Urinary bladder (tissue), 4 donors: ENCODE data around the gene ERLIN1. TPM values are rescaled to one million over a fixed set of nuclear protein-coding genes. Genes with fewer than 3 reads are reported as not detected.

Experiments used
- DNase-seq: peaks from one replicate; pipeline ENCODE4 v3.0.0-alpha.2; 2015; ENCODE audit errors: extremely low spot score
- H3K27ac ChIP-seq: one replicate; pipeline ENCODE4 v1.5.1; 2013; ENCODE audit warnings: low read depth, mild to moderate bottlenecking, moderate library complexity
- H3K36me3 ChIP-seq: one replicate; pipeline ENCODE4 v1.6.1; 2013; ENCODE audit warnings: mild to moderate bottlenecking, moderate library complexity; ENCODE audit not compliant: insufficient read depth
- H3K4me1 ChIP-seq: one replicate; pipeline ENCODE4 v1.6.1; 2013; ENCODE audit warnings: mild to moderate bottlenecking, moderate library complexity; ENCODE audit not compliant: insufficient read depth
- H3K4me3 ChIP-seq: one replicate; pipeline ENCODE4 v1.5.1; 2013; ENCODE audit warnings: low read depth, low read length
- WGBS: extraction: QIAGEN DNeasy Blood & Tissue Kit; methylation state at CpG from one replicate; pipeline ENCODE4 v1.1.7; 2013; 5-methylcytosine and 5-hydroxymethylcytosine counted together
- polyA plus RNA-seq: library from polyadenylated mRNA; stranded (reverse); fragments of 200-250 nt; gene quantifications from one replicate; pipeline ENCODE4 v1.2.3, GENCODE V29; 2013
- total RNA-seq: library from RNA; depleted of rRNA; stranded (reverse); fragments of >200 nt; gene quantifications from one replicate; pipeline ENCODE4 v1.2.3, GENCODE V29; 2014
- donor health status: healthy with polysubstance abuse.
- donor health status: healthy.

Gene ERLIN1
- total RNA-seq (33.7 TPM), polyA plus RNA-seq (23.7 TPM)

- under 1% methylated on average over 65 of the region's 65 CpGs for WGBS
- H3K4me1 ChIP-seq, result peaks cover 2% of the 10 kb centered on the region
- H3K36me3 ChIP-seq, result no peaks in the 10 kb centered on the region
- peak within 1 kb of the TSS; percentile 87 for H3K27ac ChIP-seq
- peak; percentile 78 for DNase-seq
- peak within 1 kb of the TSS; percentile 93 for H3K4me3 ChIP-seq
Observed at GRCh38 chr10:100185364-100186252, at the start of gene ERLIN1. Gene ERLIN1, minus strand, starts transcription at chr10:100186029. Its CDS starts 403 bp downstream, at chr10:100185626.

- no peak overlapping the region for H3K4me3 ChIP-seq
- no peaks in the 10 kb centered on the region for H3K4me1 ChIP-seq
- peaks cover 7% of the 10 kb centered on the region for H3K36me3 ChIP-seq
- WGBS, result 54% methylated on average over 2 of the region's 2 CpGs
- H3K27ac ChIP-seq, result no peak overlapping the region
- DNase-seq, result no peak
Observed at GRCh38 chr10:100232101-100232500, 46.3 kb upstream of the ERLIN1 start.

- Histone ChIP-seq H3K36me3 (peaks cover 3% of the 10 kb centered on the region), H3K27ac (no peak overlapping the region), H3K4me3 (peak overlapping the region; percentile 81), H3K4me1 (no peaks in the 10 kb centered on the region)
- DNase-seq, result no peak
- WGBS, result 55% methylated on average over 21 of the region's 21 CpGs
Observed at GRCh38 chr10:100229819-100230422, 44.1 kb upstream of the ERLIN1 start.

GRCh38 chr10:100223879-100224278 lies 38.0 kb upstream of the ERLIN1 start:
- Histone ChIP-seq H3K36me3 (peaks cover 5% of the 10 kb centered on the region), H3K4me1 (no peaks in the 10 kb centered on the region), H3K4me3 (no peak overlapping the region), H3K27ac (no peak overlapping the region)
- 79% methylated on average over 5 of the region's 5 CpGs for WGBS
- DNase-seq, result no peak

- no peak overlapping the region for H3K4me3 ChIP-seq
- WGBS, result 97% methylated on average over 2 of the region's 2 CpGs
- no peak for DNase-seq
- no peak overlapping the region for H3K27ac ChIP-seq
- no peaks in the 10 kb centered on the region for H3K4me1 ChIP-seq
- peaks cover 5% of the 10 kb centered on the region for H3K36me3 ChIP-seq
Observed at GRCh38 chr10:100222529-100222928, 36.7 kb upstream of the ERLIN1 start.

GRCh38 chr10:100216006-100216405 lies 30.2 kb upstream of the ERLIN1 start:
- Histone ChIP-seq H3K4me3 (no peak overlapping the region), H3K27ac (no peak overlapping the region), H3K4me1 (no peaks in the 10 kb centered on the region), H3K36me3 (peaks cover 9% of the 10 kb centered on the region)
- 92% methylated on average over 2 of the region's 2 CpGs for WGBS
- DNase-seq, result no peak

GRCh38 chr10:100209303-100209702 lies 23.5 kb upstream of the ERLIN1 start:
- Histone ChIP-seq H3K4me1 (no peaks in the 10 kb centered on the region), H3K4me3 (no peak overlapping the region), H3K27ac (no peak overlapping the region), H3K36me3 (peaks cover 4% of the 10 kb centered on the region)
- DNase-seq, result no peak
- WGBS, result 64% methylated on average over 7 of the region's 7 CpGs

- 90% methylated on average over 9 of the region's 9 CpGs for WGBS
- H3K27ac ChIP-seq, result no peak overlapping the region
- H3K4me1 ChIP-seq, result no peaks in the 10 kb centered on the region
- DNase-seq, result no peak
- H3K36me3 ChIP-seq, result peaks cover 3% of the 10 kb centered on the region
- H3K4me3 ChIP-seq, result no peak overlapping the region
Observed at GRCh38 chr10:100208276-100208675, 22.4 kb upstream of the ERLIN1 start.

- no peak for DNase-seq
- 89% methylated on average over 2 of the region's 2 CpGs for WGBS
- peaks cover 6% of the 10 kb centered on the region for H3K36me3 ChIP-seq
- no peak overlapping the region for H3K4me3 ChIP-seq
- H3K4me1 ChIP-seq, result no peaks in the 10 kb centered on the region
- H3K27ac ChIP-seq, result no peak overlapping the region
Observed at GRCh38 chr10:100204370-100204769, 18.5 kb upstream of the ERLIN1 start.

- H3K4me3 ChIP-seq, result no peak overlapping the region
Observed at GRCh38 chr10:100201549-100201948, 15.7 kb upstream of the ERLIN1 start.

GRCh38 chr10:100194711-100195110 lies 8.9 kb upstream of the ERLIN1 start:
- WGBS, result 78% methylated on average over 1 of the region's 1 CpG
- peaks cover 8% of the 10 kb centered on the region for H3K36me3 ChIP-seq
- DNase-seq, result no peak
- H3K27ac ChIP-seq, result no peak overlapping the region
- H3K4me3 ChIP-seq, result no peak overlapping the region
- no peaks in the 10 kb centered on the region for H3K4me1 ChIP-seq

More at GRCh38 chr10:100201549-100201948, 15.7 kb upstream of the ERLIN1 start:
- H3K27ac ChIP-seq, result no peak overlapping the region
- no peaks in the 10 kb centered on the region for H3K4me1 ChIP-seq
- DNase-seq, result no peak
- WGBS, result 98% methylated on average over 2 of the region's 2 CpGs
- peaks cover 6% of the 10 kb centered on the region for H3K36me3 ChIP-seq

- no peak for DNase-seq
- H3K4me3 ChIP-seq, result no peak overlapping the region
Observed at GRCh38 chr10:100192350-100192749, 6.5 kb upstream of the ERLIN1 start.

GRCh38 chr10:100186253-100187212 lies 704 bp upstream of the ERLIN1 start:
- Histone ChIP-seq H3K4me3 (peak overlapping the region; percentile 93), H3K4me1 (peaks cover 2% of the 10 kb centered on the region), H3K36me3 (peaks cover 3% of the 10 kb centered on the region), H3K27ac (peak overlapping the region; percentile 33)
- WGBS, result 38% methylated on average over 28 of the region's 28 CpGs
- DNase-seq, result no peak

More at GRCh38 chr10:100192350-100192749, 6.5 kb upstream of the ERLIN1 start:
- no peak overlapping the region for H3K27ac ChIP-seq
- peaks cover 8% of the 10 kb centered on the region for H3K36me3 ChIP-seq
- H3K4me1 ChIP-seq, result no peaks in the 10 kb centered on the region
- WGBS, result 86% methylated on average over 2 of the region's 2 CpGs
